Measurements from ENCODE around the gene ARID3B.
"Not testable (repeated sequence)": the region's sequence is repeated elsewhere in the genome, so short reads cannot be mapped to it uniquely, and the experiment has no call there.

Gene ARID3B

DNA sequence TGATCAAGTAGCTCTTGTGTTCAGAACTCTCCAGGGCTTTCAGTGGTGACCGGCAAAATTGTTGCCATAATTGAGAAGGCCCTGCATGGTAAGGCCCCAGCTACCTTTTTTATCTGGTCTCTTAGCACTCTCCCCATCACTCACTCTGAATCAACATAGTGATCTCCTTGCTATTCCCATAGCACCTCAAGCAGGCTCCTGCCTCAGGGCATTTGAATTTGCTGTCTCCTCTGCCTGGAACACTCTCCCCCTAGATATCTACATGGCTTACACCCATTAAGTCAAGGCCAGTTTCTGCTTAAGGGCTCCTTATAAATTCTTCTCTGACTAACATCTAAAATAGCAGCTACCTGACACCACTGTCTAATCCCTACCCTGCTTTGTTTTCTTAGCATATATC lies 3.3 kb upstream of the ARID3B start:
- no peak for DNase-seq

DNA sequence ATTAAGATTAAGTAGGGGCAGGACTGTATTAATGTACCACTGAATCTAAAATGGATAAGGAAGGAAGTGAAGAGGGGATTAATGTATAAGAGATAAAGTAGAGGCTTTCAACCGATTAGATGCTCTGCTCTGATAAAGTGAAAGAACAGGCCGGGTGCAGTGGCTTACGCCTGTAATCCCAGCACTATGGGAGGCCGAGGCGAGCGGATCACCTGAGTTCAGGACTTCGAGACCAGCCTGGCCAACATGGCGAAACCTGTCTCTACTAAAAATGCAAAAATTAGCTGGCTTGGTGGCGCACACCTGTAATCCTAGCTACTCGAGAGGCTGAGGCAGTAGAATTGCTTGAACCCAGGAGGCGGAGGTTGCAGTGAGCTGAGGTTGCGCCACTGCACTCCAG lies 1.5 kb upstream of the ARID3B start:
- DNase-seq: not testable (repeated sequence)

DNA sequence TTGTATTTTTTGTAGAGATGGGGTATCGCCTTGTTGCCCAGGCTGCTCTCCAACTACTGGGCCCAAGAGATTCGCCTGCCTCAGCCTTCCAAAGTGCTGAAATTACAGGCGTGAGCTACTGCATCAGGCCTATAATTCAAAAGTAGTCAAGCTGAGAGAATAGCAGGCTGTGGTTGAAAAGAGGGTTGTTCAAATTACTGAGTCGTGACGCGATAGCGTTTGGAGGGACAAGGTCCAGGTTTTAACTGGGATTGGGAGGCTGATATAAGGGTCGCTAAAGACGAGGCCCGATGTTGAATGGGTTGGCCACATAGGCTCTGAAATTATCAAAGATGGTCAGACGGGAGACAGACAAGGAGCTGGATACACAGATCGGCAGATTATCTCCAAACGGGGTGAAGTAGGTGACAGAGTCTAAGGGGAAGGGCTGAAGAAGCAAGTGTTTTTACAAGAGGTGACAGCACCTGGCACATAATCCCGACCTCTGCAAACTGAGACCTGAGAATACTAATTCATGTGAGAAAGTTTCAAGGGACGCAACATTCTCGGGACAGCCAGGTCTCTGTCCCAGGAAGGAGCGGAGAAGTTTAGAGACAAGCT lies 759 bp upstream of the ARID3B start:
- no peak for DNase-seq

DNA sequence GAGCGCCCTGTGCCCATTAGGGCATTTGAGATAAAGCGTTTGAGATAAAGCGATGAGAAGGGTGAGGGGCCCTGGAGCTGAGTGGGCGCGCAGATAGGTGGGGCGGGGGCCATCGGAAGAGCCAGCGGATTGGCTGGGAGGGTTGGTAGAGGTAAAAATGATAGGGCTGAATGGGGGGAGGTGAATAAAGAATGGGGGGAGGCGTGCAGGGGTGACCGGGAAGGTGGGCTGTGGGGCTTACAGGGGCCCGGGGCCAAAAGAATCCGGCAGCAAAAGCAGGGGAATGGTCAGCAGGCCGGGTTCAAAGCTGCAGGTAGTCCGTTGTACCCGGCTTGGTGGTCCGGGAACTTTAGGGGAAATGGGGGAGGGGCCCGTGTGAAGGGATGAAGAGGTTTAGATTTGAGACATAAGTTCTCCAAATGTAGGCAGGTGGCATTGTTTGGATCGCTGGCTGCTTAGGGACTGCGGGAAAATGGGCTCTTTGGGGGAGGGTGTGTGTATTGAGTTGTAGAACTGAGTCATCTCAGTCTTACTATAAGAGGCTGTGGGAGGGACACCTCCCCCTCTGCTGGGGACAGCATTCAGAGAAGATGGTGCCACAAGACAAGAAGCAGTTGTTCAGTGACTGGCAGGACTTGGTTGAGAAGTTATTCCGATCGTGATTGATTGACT lies 610 bp downstream of the ARID3B start:
- DNase-seq: no peak

- no peak for DNase-seq
Measured at GRCh38 chr15:74542166-74543042, 1.4 kb downstream of the ARID3B start.

- no peak for DNase-seq
Measured at GRCh38 chr15:74543043-74543422, 2.0 kb downstream of the ARID3B start.

- no peak for DNase-seq
Measured at GRCh38 chr15:74543583-74543982, 2.6 kb downstream of the ARID3B start.

DNA sequence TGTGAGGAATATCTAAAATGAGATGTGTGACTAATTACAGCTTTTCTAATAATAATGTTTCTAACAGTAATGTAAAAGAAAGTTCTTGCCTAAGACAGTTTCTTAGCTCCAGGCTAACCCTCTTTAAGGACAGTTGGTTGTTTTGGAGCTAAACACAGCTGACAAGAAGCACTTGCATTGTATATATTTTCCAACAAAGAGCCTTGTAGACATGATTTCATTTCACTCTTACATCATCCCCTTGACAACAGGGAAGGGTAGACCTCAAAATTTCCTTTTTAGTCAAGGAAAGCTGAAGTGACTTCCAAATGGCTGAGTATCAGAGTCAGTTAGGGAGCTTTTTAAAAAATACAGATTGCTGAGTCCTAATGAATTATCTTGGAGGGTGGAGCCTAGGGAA lies 4.1 kb downstream of the ARID3B start:
- DNase-seq: no peak

GRCh38 chr15:74545776-74546656 lies 5.0 kb downstream of the ARID3B start:
- DNase-seq: peak; percentile 59

DNA sequence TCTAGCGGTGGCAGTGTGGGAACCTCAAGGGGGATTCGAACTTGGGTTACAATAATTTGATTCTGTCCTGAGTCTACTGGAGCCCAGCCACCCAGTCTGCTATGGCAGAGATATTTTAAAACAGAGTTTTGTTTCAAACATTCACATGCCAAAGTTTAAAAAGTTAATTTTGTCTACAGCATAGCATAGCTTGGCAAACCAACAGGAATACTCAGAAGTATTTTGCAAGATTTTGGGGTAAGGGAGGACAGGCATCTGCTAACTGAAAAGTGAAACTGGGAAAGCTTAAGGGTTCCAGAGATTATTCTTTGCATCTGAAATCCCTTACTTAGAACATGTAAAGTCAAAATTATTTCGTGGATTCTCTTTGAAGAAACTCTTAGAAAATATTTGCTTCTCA lies 6.6 kb downstream of the ARID3B start:
- DNase-seq: no peak

DNA sequence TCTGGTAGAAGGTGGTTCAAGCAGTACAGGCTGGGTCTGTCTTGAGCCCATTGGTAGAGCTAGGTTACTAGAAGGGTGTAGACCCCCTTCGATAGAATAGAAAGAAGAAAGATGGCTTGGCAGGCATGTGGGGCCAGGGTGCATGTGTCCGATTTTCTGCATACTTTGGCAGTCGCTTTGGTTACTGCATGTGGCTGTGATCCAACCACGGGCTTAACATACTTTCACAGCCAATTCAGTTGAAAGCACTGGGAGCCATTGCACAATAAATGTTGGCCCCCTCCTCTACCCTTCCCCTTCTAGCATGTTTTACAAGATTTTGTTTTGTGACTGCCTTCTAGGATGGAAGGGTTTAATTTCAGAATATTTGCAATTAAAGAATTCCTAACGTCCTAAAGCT lies 7.2 kb downstream of the ARID3B start:
- DNase-seq: no peak

GRCh38 chr15:74549816-74550215 lies 8.8 kb downstream of the ARID3B start:
- DNase-seq: no peak

DNA sequence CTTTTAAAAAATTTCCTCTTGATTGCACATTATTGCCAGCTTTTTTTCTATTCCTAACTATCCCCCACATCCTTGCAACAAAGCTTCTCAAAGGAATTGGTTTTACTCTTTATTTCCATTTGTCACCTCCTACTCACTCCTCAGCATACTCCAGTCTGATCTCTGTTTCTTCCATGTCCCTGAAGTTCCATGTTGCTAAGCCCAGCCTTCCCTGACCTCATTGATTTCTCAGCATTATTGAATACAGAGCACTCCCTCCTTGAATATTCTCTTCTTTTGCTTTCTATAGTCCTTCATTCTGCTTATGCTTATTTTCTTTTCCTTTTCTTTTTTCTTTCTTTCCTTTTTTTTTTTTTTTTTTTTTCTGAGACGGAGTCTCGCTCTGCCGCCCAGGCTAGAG lies 10.7 kb downstream of the ARID3B start:
- DNase-seq: no peak

DNA sequence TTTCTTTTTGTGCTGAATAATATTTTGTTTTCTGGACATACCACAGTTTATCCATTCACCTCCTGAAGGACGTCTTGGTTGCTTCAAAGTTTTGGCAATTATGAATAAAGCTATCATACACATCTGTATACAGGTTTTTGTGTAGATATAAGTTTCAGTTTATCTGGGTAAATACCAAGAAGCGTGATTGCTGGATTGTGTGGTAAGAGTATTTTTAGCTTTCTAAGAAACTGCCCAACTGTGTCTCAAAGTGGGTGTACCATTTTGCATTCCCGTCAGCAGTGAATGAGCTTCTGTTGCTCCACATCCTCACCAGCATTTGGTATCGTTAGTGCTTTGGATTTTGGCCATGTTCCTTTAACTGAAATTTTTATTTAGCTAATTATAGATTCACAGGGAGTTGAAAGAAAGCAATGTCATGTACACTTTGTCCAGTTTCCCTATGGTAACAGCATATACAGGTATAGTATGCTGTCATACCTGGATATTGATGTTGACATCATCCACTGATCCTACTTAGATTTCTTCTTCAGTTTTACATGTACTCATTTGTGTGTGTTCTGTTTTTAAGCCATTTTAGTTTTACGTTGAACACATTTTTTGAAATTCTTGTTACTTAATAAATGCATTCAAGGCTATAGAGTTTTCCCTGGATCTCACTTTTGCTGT lies 11.9 kb downstream of the ARID3B start:
- DNase-seq: no peak

DNA sequence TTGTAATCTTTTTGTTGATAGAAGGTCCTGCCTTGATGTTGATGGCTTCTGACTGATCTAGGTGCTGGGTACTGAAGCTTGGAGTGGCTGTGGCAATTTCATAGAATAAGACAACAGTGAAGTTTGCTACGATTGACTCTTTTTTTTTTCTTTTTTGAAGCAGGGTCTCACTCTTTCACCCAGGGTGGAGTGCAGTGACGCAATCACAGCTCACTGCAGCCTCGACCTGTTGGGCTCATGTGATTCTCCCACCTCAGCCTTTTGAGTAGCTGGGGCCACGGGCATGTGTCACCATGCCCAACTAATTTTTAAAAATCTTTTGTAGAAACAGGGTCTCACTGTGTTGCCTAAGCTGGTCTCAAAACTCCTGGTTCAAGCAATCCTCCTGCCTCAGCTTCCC lies 14.2 kb downstream of the ARID3B start:
- no peak for DNase-seq

GRCh38 chr15:74558706-74559105 lies 17.7 kb downstream of the ARID3B start:
- DNase-seq: no peak

- DNase-seq: no peak
Measured at GRCh38 chr15:74563442-74563841, 22.4 kb downstream of the ARID3B start.

GRCh38 chr15:74564182-74564581 lies 23.2 kb downstream of the ARID3B start:
- no peak for DNase-seq

GRCh38 chr15:74565381-74566085 lies 24.5 kb downstream of the ARID3B start:
- no peak for DNase-seq

GRCh38 chr15:74568594-74568993 lies 27.6 kb downstream of the ARID3B start:
- no peak for DNase-seq

DNA sequence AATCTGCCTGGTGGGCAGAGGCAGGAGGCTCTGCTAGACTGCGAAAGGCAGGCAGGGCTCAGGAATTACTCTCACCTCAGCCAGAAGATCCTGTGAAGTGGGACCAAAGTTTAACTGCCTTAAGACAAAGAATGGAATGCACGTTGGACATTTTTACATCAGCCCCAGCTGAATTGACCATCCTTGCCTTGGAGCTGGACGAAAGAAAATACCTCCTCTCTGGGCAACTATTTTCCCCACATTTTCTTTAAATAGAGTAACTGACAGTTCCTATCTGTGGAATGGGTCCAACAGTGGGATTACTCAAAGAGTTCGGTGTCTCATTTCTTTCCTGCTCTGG lies 28.7 kb downstream of the ARID3B start:
- DNase-seq: no peak

- no peak for DNase-seq
Measured at GRCh38 chr15:74571191-74571590, 30.2 kb downstream of the ARID3B start.
